GM12875 (cell line): ENCODE results near the gene PDE8B.

ENCODE experiments used
- H3K4me3 ChIP-seq: one replicate; pipeline ENCODE4 v1.5.1; 2011; ENCODE audit warnings: low read depth, low read length, control low read depth
- CTCF ChIP-seq: IDR thresholded peaks from 2 replicates; pipeline ENCODE4 v1.5.1; 2011; ENCODE audit warnings: low read depth, mild to moderate bottlenecking, control low read depth, inconsistent platforms, low read length, moderate library complexity, borderline replicate concordance; ENCODE audit not compliant: insufficient read depth

PDE8B gene

GRCh38 chr5:77347435-77348098 lies 137.1 kb downstream of the PDE8B start:
- TF ChIP-seq CTCF = no peak
- no peak overlapping the region for H3K4me3 ChIP-seq

GRCh38 chr5:77353251-77353650 lies 142.8 kb downstream of the PDE8B start:
- TF ChIP-seq CTCF = no peak
- no peak overlapping the region for H3K4me3 ChIP-seq

- no peak overlapping the region for H3K4me3 ChIP-seq
- TF ChIP-seq CTCF = no peak
Observed at GRCh38 chr5:77354454-77354853, 144.0 kb downstream of the PDE8B start.

- no peak for TF ChIP-seq CTCF
Observed at GRCh38 chr5:77355080-77355479, 144.6 kb downstream of the PDE8B start.

GRCh38 chr5:77355751-77356150 lies 145.3 kb downstream of the PDE8B start:
- no peak overlapping the region for H3K4me3 ChIP-seq
- no peak for TF ChIP-seq CTCF

More at GRCh38 chr5:77355080-77355479, 144.6 kb downstream of the PDE8B start:
- H3K4me3 ChIP-seq = no peak overlapping the region

GRCh38 chr5:77356740-77357139 lies 146.3 kb downstream of the PDE8B start:
- TF ChIP-seq CTCF = no peak
- no peak overlapping the region for H3K4me3 ChIP-seq
